Measurements from ENCODE around the gene UNC13B.
"Not testable (repeated sequence)": the region's sequence is repeated elsewhere in the genome, so short reads cannot be mapped to it uniquely, and the experiment has no call there.

The UNC13B gene

DNA sequence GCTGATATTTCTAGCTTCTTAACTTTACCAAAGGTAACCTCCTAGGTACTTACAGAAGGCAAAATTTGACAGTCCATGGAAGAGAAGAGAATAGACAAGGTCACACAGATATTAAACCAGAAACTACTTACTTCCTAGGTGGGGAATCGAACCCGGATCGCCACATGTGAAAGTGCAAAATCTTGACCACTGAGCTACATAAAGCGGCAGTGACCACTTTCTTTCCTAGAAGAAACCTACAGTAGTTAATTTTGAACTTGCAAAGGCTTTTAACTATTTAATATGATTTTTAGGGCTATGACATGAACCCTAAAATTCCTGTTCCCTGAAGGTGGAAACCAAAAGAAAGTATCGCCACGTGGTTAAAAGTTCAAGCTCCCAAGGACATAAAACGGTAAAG, 25.8 kb upstream of the UNC13B start:
- Histone ChIP-seq H3K4me1 (ENCODE audit: control insufficient read depth, insufficient read depth, low read length) (no peaks in the 10 kb centered on the region; the same call in 1 of the 2 replicates), H3K9me3 (ENCODE audit: control insufficient read depth, insufficient read depth, low read length) (no peaks in the 10 kb centered on the region), H3K4me3 (ENCODE audit: low read length) (no peak overlapping the region), H3K27ac (ENCODE audit: low read length) (no peak overlapping the region), H3K36me3 (ENCODE audit: control insufficient read depth, insufficient read depth, low read length) (no peaks in the 10 kb centered on the region), H3K27me3 (ENCODE audit: control insufficient read depth, insufficient read depth, low read length) (no peaks in the 10 kb centered on the region)
- no peak for DNase-seq (ENCODE audit: low read depth, low spot score)
- WGBS (ENCODE audit: insufficient coverage, insufficient read length) = no CpG with 5 or more reads among the region's 7 CpGs

DNA sequence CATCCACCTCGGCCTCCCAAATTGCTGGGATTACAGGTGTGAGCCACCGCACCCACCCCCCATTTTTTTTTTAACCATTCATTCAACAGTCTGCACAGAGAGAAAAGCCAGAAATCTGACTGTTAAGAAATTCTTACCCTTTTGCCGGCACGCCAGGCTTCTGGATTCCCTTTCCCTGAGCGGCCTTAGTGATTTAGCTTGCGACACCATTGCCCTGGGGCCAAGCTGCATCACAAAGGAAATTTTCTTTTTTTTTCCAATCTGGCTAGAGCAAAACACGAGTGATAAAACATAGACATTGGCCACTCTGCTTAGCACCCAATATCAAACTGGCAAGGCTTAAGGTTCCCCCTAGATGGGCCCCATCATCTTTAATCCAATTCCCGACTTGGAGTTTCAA, 24.9 kb upstream of the UNC13B start:
- Histone ChIP-seq H3K27ac (ENCODE audit: low read length) (no peak overlapping the region), H3K36me3 (ENCODE audit: control insufficient read depth, insufficient read depth, low read length) (no peaks in the 10 kb centered on the region; the same call in 1 of the 2 replicates), H3K4me3 (ENCODE audit: low read length) (no peak overlapping the region), H3K9me3 (ENCODE audit: control insufficient read depth, insufficient read depth, low read length) (no peaks in the 10 kb centered on the region), H3K27me3 (ENCODE audit: control insufficient read depth, insufficient read depth, low read length) (no peaks in the 10 kb centered on the region), H3K4me1 (ENCODE audit: control insufficient read depth, insufficient read depth, low read length) (no peaks in the 10 kb centered on the region; the same call in 1 of the 2 replicates)
- no CpG with 5 or more reads among the region's 8 CpGs for WGBS (ENCODE audit: insufficient coverage, insufficient read length)
- no peak for DNase-seq (ENCODE audit: low read depth, low spot score)

DNA sequence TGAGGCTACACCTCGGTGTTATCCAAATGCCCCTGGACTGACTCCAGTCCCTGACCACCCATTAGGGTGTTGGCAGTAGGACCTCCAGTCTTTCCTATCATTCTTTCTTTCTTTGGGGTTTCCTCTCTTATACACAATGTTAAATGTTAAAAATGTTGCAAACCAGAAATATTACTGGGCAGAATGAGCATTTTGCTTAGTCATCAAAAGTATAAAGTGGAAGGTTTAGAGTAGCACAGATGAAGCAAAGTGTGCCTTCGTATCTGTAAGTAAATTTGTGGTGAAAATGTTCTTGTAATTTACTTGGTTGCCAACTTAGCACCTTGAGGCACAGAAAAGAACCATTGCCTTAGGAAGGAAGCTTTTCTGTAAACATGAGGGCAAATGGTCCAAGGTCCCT, 21.7 kb upstream of the UNC13B start:
- no peak overlapping the region for H3K4me3 ChIP-seq (ENCODE audit: low read length)
- no peaks in the 10 kb centered on the region; the same call in 1 of the 2 replicates for H3K4me1 ChIP-seq (ENCODE audit: control insufficient read depth, insufficient read depth, low read length)
- no peak for DNase-seq (ENCODE audit: low read depth, low spot score)
- no peaks in the 10 kb centered on the region; the same call in 1 of the 2 replicates for H3K36me3 ChIP-seq (ENCODE audit: control insufficient read depth, insufficient read depth, low read length)
- H3K27me3 ChIP-seq (ENCODE audit: control insufficient read depth, insufficient read depth, low read length) = no peaks in the 10 kb centered on the region
- H3K27ac ChIP-seq (ENCODE audit: low read length) = no peak overlapping the region
- no CpG with 5 or more reads among the region's 2 CpGs for WGBS (ENCODE audit: insufficient coverage, insufficient read length)
- H3K9me3 ChIP-seq (ENCODE audit: control insufficient read depth, insufficient read depth, low read length) = peaks cover 4% of the 10 kb centered on the region

GRCh38 chr9:35142037-35142436, 19.8 kb upstream of the UNC13B start:
- Histone ChIP-seq H3K9me3 (ENCODE audit: control insufficient read depth, insufficient read depth, low read length) (peaks cover 4% of the 10 kb centered on the region), H3K27me3 (ENCODE audit: control insufficient read depth, insufficient read depth, low read length) (no peaks in the 10 kb centered on the region), H3K36me3 (ENCODE audit: control insufficient read depth, insufficient read depth, low read length) (no peaks in the 10 kb centered on the region; the same call in 1 of the 2 replicates), H3K27ac (ENCODE audit: low read length) (no peak overlapping the region), H3K4me3 (ENCODE audit: low read length) (no peak overlapping the region), H3K4me1 (ENCODE audit: control insufficient read depth, insufficient read depth, low read length) (no peaks in the 10 kb centered on the region; the same call in 1 of the 2 replicates)
- WGBS (ENCODE audit: insufficient coverage, insufficient read length) = no CpG with 5 or more reads among the region's 5 CpGs
- no peak for DNase-seq (ENCODE audit: low read depth, low spot score)

- not testable (repeated sequence) for H3K27ac ChIP-seq (ENCODE audit: low read length); DNase-seq (ENCODE audit: low read depth, low spot score); H3K36me3 ChIP-seq (ENCODE audit: control insufficient read depth, insufficient read depth, low read length); H3K9me3 ChIP-seq (ENCODE audit: control insufficient read depth, insufficient read depth, low read length); H3K4me1 ChIP-seq (ENCODE audit: control insufficient read depth, insufficient read depth, low read length); H3K27me3 ChIP-seq (ENCODE audit: control insufficient read depth, insufficient read depth, low read length); H3K4me3 ChIP-seq (ENCODE audit: low read length)
- no CpG with 5 or more reads among the region's 5 CpGs for whole genome bisulfite sequencing (ENCODE audit: insufficient coverage, insufficient read length)
Observed at GRCh38 chr9:35147941-35148563, 13.8 kb upstream of the UNC13B start.

DNA sequence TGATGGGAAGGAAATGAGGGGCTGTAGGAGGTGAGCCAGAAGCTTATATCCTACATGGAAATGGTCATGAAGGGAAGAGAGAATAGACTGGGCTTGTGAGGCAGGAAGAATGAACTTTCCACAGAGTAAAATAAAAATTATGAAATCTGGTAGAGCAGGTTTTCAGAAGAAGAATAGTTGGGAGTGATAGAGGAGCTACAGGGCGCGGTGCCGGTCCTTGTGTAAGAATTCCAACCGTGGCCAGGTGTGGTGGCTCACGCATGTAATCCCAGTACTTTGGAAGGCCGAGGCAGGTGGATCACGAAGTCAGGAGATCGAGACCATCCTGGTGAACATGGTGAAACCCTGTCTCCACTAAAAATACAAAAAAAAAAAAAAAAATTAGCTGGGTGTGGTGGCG, 8.9 kb upstream of the UNC13B start:
- Histone ChIP-seq H3K27ac (ENCODE audit: low read length) (no peak overlapping the region), H3K4me1 (ENCODE audit: control insufficient read depth, insufficient read depth, low read length) (no peaks in the 10 kb centered on the region), H3K4me3 (ENCODE audit: low read length) (no peak overlapping the region), H3K27me3 (ENCODE audit: control insufficient read depth, insufficient read depth, low read length) (no peaks in the 10 kb centered on the region), H3K36me3 (ENCODE audit: control insufficient read depth, insufficient read depth, low read length) (no peaks in the 10 kb centered on the region), H3K9me3 (ENCODE audit: control insufficient read depth, insufficient read depth, low read length) (no peaks in the 10 kb centered on the region)
- no CpG with 5 or more reads among the region's 9 CpGs for WGBS (ENCODE audit: insufficient coverage, insufficient read length)
- no peak for DNase-seq (ENCODE audit: low read depth, low spot score)

DNA sequence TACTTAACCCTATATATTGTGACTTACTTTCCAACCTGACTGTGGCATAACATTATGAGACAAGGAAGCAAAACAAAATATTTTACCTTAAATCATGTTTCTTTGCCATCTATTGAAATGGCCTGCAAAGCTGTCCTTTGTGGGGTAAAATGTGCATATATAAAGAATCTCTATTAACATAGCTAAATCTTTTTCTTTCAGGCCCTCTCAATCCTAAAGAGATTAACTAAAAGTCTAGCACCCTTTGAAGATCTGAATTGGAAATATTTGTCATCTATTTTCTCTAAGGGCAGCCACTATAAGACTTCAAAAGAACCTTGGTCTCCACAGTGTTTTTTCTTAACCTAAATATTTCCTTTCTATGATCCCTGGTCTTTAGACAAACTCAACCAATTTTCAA, 5.0 kb upstream of the UNC13B start:
- Histone ChIP-seq H3K27ac (ENCODE audit: low read length) (no peak overlapping the region), H3K4me3 (ENCODE audit: low read length) (no peak overlapping the region), H3K4me1 (ENCODE audit: control insufficient read depth, insufficient read depth, low read length) (no peaks in the 10 kb centered on the region; the same call in 1 of the 2 replicates), H3K36me3 (ENCODE audit: control insufficient read depth, insufficient read depth, low read length) (no peaks in the 10 kb centered on the region), H3K27me3 (ENCODE audit: control insufficient read depth, insufficient read depth, low read length) (no peaks in the 10 kb centered on the region), H3K9me3 (ENCODE audit: control insufficient read depth, insufficient read depth, low read length) (no peaks in the 10 kb centered on the region)
- DNase-seq (ENCODE audit: low read depth, low spot score) = no peak

GRCh38 chr9:35157836-35158235, 4.0 kb upstream of the UNC13B start:
- not testable (repeated sequence) for H3K9me3 ChIP-seq (ENCODE audit: control insufficient read depth, insufficient read depth, low read length); H3K27ac ChIP-seq (ENCODE audit: low read length); DNase-seq (ENCODE audit: low read depth, low spot score); H3K4me1 ChIP-seq (ENCODE audit: control insufficient read depth, insufficient read depth, low read length); H3K27me3 ChIP-seq (ENCODE audit: control insufficient read depth, insufficient read depth, low read length); H3K4me3 ChIP-seq (ENCODE audit: low read length); H3K36me3 ChIP-seq (ENCODE audit: control insufficient read depth, insufficient read depth, low read length)
- WGBS (ENCODE audit: insufficient coverage, insufficient read length) = no CpG with 5 or more reads among the region's 6 CpGs

DNA sequence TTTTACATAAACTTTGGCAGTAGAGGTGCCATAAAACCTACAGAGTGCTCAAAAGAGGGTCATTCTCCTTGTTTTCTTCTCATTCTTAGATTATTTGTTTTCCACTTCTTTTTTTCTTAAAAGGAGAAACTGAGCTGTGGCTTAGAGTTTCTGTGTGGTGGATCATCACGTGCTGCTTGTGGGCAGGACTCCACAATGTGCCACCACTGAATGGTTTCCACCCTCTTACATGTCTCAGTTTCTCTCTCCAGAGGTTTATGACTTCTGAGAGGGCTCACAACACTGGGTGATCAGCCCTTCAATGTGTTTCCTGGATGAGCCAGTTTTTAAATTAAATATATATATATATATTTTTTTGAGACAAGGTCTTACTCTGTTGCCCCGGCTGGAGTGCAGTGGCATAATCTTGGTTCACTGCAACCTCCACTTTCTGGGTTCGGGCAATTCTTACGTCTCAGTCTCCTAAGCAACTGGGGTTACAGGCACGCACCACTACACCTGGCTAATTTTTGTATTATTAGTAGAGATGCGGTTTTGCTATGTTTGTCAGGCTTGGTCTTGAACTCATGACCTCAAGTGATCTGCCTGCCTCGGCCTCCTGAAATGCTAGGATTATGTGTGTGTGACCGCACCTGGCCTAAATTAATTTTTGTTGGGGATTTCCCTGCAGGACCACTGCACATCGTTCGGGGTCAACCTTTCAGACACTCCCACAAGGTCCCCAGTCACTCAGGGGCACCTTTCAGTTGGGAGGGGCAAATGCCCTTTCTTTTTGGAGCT, 3.1 kb upstream of the UNC13B start:
- Histone ChIP-seq H3K27me3 (ENCODE audit: control insufficient read depth, insufficient read depth, low read length) (no peaks in the 10 kb centered on the region), H3K4me1 (ENCODE audit: control insufficient read depth, insufficient read depth, low read length) (no peaks in the 10 kb centered on the region; the same call in 1 of the 2 replicates), H3K9me3 (ENCODE audit: control insufficient read depth, insufficient read depth, low read length) (no peaks in the 10 kb centered on the region), H3K36me3 (ENCODE audit: control insufficient read depth, insufficient read depth, low read length) (no peaks in the 10 kb centered on the region), H3K4me3 (ENCODE audit: low read length) (no peak overlapping the region), H3K27ac (ENCODE audit: low read length) (no peak overlapping the region)
- WGBS (ENCODE audit: insufficient coverage, insufficient read length) = no CpG with 5 or more reads among the region's 10 CpGs
- no peak for DNase-seq (ENCODE audit: low read depth, low spot score)

GRCh38 chr9:35162605-35163315, 951 bp downstream of the UNC13B start:
- no peaks in the 10 kb centered on the region; the same call in 1 of the 2 replicates for H3K4me1 ChIP-seq (ENCODE audit: control insufficient read depth, insufficient read depth, low read length)
- no peaks in the 10 kb centered on the region for H3K27me3 ChIP-seq (ENCODE audit: control insufficient read depth, insufficient read depth, low read length)
- no peak overlapping the region for H3K27ac ChIP-seq (ENCODE audit: low read length)
- WGBS (ENCODE audit: insufficient coverage, insufficient read length) = no CpG with 5 or more reads among the region's 11 CpGs
- H3K4me3 ChIP-seq (ENCODE audit: low read length) = peak overlapping the region; percentile 92
- no peak for DNase-seq (ENCODE audit: low read depth, low spot score)
- H3K9me3 ChIP-seq (ENCODE audit: control insufficient read depth, insufficient read depth, low read length) = no peaks in the 10 kb centered on the region
- no peaks in the 10 kb centered on the region for H3K36me3 ChIP-seq (ENCODE audit: control insufficient read depth, insufficient read depth, low read length)
